Activated CD4-positive, alpha-beta memory T cell treated with anti-CD3 and anti-CD28 coated beads, Interleukin-2, amount 10 ng/mL, durations not matched to agents 7 days and 5 days (primary cell): ENCODE measurements around the gene CAMSAP1. TPM values are rescaled to one million over a fixed set of nuclear protein-coding genes. Genes with fewer than 3 reads are reported as not detected.

Experiments used
- CTCF ChIA-PET: fragments of 350-600 bp; sonication (Branson Sonifier 250); formaldehyde crosslinking; loops from one replicate; lab custom pipeline; 2021; ENCODE audit warnings: antibody characterized with exemption, inconsistent platforms; lab: Charles Lee
- POLR2A ChIA-PET: fragments of 350-600 bp; sonication (Branson Sonifier 250); formaldehyde crosslinking; loops from one replicate; lab custom pipeline; 2021; ENCODE audit warnings: antibody characterized with exemption; lab: Charles Lee
- DNase-seq: peaks from one replicate; pipeline ENCODE4 v3.0.0-alpha.2; 2020
- H3K27ac Mint-ChIP-seq: one replicate; pipeline ENCODE4 v1.8.0; 2021; ENCODE audit warnings: mild to moderate bottlenecking, mixed read lengths
- H3K27me3 Mint-ChIP-seq: one replicate; pipeline ENCODE4 v1.8.0; 2021; ENCODE audit warnings: mixed read lengths
- H3K36me3 Mint-ChIP-seq: one replicate; pipeline ENCODE4 v1.8.0; 2021; ENCODE audit warnings: low read depth, mixed read lengths
- H3K4me1 Mint-ChIP-seq: one replicate; pipeline ENCODE4 v1.8.0; 2021; ENCODE audit warnings: mixed read lengths
- H3K4me3 Mint-ChIP-seq: one replicate; pipeline ENCODE4 v1.8.0; 2021; ENCODE audit warnings: mild to moderate bottlenecking, mixed read lengths
- H3K9me3 Mint-ChIP-seq: one replicate; pipeline ENCODE4 v1.8.0; 2021; ENCODE audit warnings: mixed read lengths
- total RNA-seq, 2 experiments: library from RNA; stranded (reverse); gene quantifications; one replicate each; pipeline ENCODE4 v1.2.3, GENCODE V29; 2021

The CAMSAP1 gene
- total RNA-seq, 2 experiments from 2014 or later, result 20.9 to 22.0 TPM

GRCh38 chr9:135772702-135773493, 134.4 kb downstream of the CAMSAP1 start:
- Mint-ChIP-seq H3K4me3 (no peak overlapping the region), H3K9me3 (peaks cover 4% of the 10 kb centered on the region), H3K27me3 (no peaks in the 10 kb centered on the region), H3K36me3 (no peaks in the 10 kb centered on the region), H3K4me1 (no peaks in the 10 kb centered on the region), H3K27ac (no peak overlapping the region)
- POLR2A ChIA-PET, result no interaction called here
- no peak for DNase-seq
- CTCF ChIA-PET, result no interaction called here

GRCh38 chr9:135772056-135772646, 135.2 kb downstream of the CAMSAP1 start:
- no peaks in the 10 kb centered on the region for H3K27me3 Mint-ChIP-seq
- DNase-seq, result no peak
- H3K9me3 Mint-ChIP-seq, result peaks cover 4% of the 10 kb centered on the region
- ChIA-PET CTCF (no interaction called here), POLR2A (no interaction called here)
- no peak overlapping the region for H3K4me3 Mint-ChIP-seq
- H3K27ac Mint-ChIP-seq, result no peak overlapping the region
- H3K36me3 Mint-ChIP-seq, result no peaks in the 10 kb centered on the region
- no peaks in the 10 kb centered on the region for H3K4me1 Mint-ChIP-seq

- H3K4me3 Mint-ChIP-seq, result no peak overlapping the region
- H3K36me3 Mint-ChIP-seq, result no peaks in the 10 kb centered on the region
- H3K27me3 Mint-ChIP-seq, result no peaks in the 10 kb centered on the region
- H3K9me3 Mint-ChIP-seq, result peaks cover 6% of the 10 kb centered on the region
- no peaks in the 10 kb centered on the region for H3K4me1 Mint-ChIP-seq
- DNase-seq, result no peak
- no peak overlapping the region for H3K27ac Mint-ChIP-seq
- ChIA-PET CTCF (no interaction called here), POLR2A (no interaction called here)
These were observed 135.8 kb downstream of the CAMSAP1 start for GRCh38 chr9:135771401-135772051.

- ChIA-PET POLR2A (no interaction called here), CTCF (no interaction called here)
- Mint-ChIP-seq H3K27ac (no peak overlapping the region), H3K27me3 (no peaks in the 10 kb centered on the region), H3K36me3 (no peaks in the 10 kb centered on the region), H3K4me3 (no peak overlapping the region), H3K9me3 (peaks cover 11% of the 10 kb centered on the region), H3K4me1 (no peaks in the 10 kb centered on the region)
- DNase-seq, result no peak
These were observed 136.6 kb downstream of the CAMSAP1 start for GRCh38 chr9:135770771-135771170.

- no peak overlapping the region for H3K4me3 Mint-ChIP-seq
- no peaks in the 10 kb centered on the region for H3K4me1 Mint-ChIP-seq
- ChIA-PET CTCF (no interaction called here), POLR2A (no interaction called here)
- no peaks in the 10 kb centered on the region for H3K27me3 Mint-ChIP-seq
- H3K9me3 Mint-ChIP-seq, result peaks cover 11% of the 10 kb centered on the region
- no peaks in the 10 kb centered on the region for H3K36me3 Mint-ChIP-seq
- no peak overlapping the region for H3K27ac Mint-ChIP-seq
- DNase-seq, result peak; percentile 23
These were observed 137.2 kb downstream of the CAMSAP1 start for GRCh38 chr9:135770203-135770535.

GRCh38 chr9:135769489-135770202, 137.7 kb downstream of the CAMSAP1 start:
- no peak for DNase-seq
- Mint-ChIP-seq H3K27ac (no peak overlapping the region), H3K36me3 (no peaks in the 10 kb centered on the region), H3K4me1 (no peaks in the 10 kb centered on the region), H3K27me3 (no peaks in the 10 kb centered on the region), H3K4me3 (no peak overlapping the region), H3K9me3 (peaks cover 11% of the 10 kb centered on the region)
- POLR2A ChIA-PET, result no interaction called here
- CTCF ChIA-PET, result no interaction called here

GRCh38 chr9:135768516-135769218, 138.7 kb downstream of the CAMSAP1 start:
- CTCF ChIA-PET, result no interaction called here
- no peaks in the 10 kb centered on the region for H3K4me1 Mint-ChIP-seq
- H3K27me3 Mint-ChIP-seq, result no peaks in the 10 kb centered on the region
- peaks cover 11% of the 10 kb centered on the region for H3K9me3 Mint-ChIP-seq
- no peaks in the 10 kb centered on the region for H3K36me3 Mint-ChIP-seq
- POLR2A ChIA-PET, result no interaction called here
- no peak overlapping the region for H3K27ac Mint-ChIP-seq
- H3K4me3 Mint-ChIP-seq, result no peak overlapping the region
- no peak for DNase-seq

- CTCF ChIA-PET, result no interaction called here
- H3K4me3 Mint-ChIP-seq, result no peak overlapping the region
- no peaks in the 10 kb centered on the region for H3K36me3 Mint-ChIP-seq
- POLR2A ChIA-PET, result no interaction called here
- DNase-seq, result no peak
- no peaks in the 10 kb centered on the region for H3K4me1 Mint-ChIP-seq
- H3K9me3 Mint-ChIP-seq, result peaks cover 11% of the 10 kb centered on the region
- no peak overlapping the region for H3K27ac Mint-ChIP-seq
- H3K27me3 Mint-ChIP-seq, result no peaks in the 10 kb centered on the region
These were observed 140.6 kb downstream of the CAMSAP1 start for GRCh38 chr9:135766707-135767106.

GRCh38 chr9:135766251-135766650, 141.1 kb downstream of the CAMSAP1 start:
- POLR2A ChIA-PET, result no interaction called here
- H3K27me3 Mint-ChIP-seq, result no peaks in the 10 kb centered on the region
- no peak for DNase-seq
- no peaks in the 10 kb centered on the region for H3K4me1 Mint-ChIP-seq
- H3K27ac Mint-ChIP-seq, result no peak overlapping the region
- CTCF ChIA-PET, result no interaction called here
- no peaks in the 10 kb centered on the region for H3K36me3 Mint-ChIP-seq
- peaks cover 11% of the 10 kb centered on the region for H3K9me3 Mint-ChIP-seq
- no peak overlapping the region for H3K4me3 Mint-ChIP-seq

GRCh38 chr9:135765416-135765815, 141.9 kb downstream of the CAMSAP1 start:
- Mint-ChIP-seq H3K27me3 (no peaks in the 10 kb centered on the region), H3K9me3 (peaks cover 11% of the 10 kb centered on the region), H3K4me3 (no peak overlapping the region), H3K27ac (no peak overlapping the region), H3K36me3 (no peaks in the 10 kb centered on the region), H3K4me1 (no peaks in the 10 kb centered on the region)
- CTCF ChIA-PET, result no interaction called here
- POLR2A ChIA-PET, result no interaction called here
- no peak for DNase-seq

GRCh38 chr9:135764731-135765130, 142.6 kb downstream of the CAMSAP1 start:
- CTCF ChIA-PET, result no interaction called here
- Mint-ChIP-seq H3K4me3 (no peak overlapping the region), H3K4me1 (no peaks in the 10 kb centered on the region), H3K27me3 (no peaks in the 10 kb centered on the region), H3K27ac (no peak overlapping the region), H3K36me3 (no peaks in the 10 kb centered on the region), H3K9me3 (peaks cover 11% of the 10 kb centered on the region)
- POLR2A ChIA-PET, result no interaction called here
- no peak for DNase-seq

- Mint-ChIP-seq H3K36me3 (no peaks in the 10 kb centered on the region), H3K4me1 (no peaks in the 10 kb centered on the region), H3K27ac (no peak overlapping the region), H3K27me3 (no peaks in the 10 kb centered on the region), H3K4me3 (no peak overlapping the region), H3K9me3 (peaks cover 7% of the 10 kb centered on the region)
- CTCF ChIA-PET, result no interaction called here
- POLR2A ChIA-PET, result no interaction called here
- DNase-seq, result no peak
These were observed 143.5 kb downstream of the CAMSAP1 start for GRCh38 chr9:135763716-135764446.
